K562 (cell line): Measurements from ENCODE around the gene KLHL12. TPM values are rescaled to one million over a fixed set of nuclear protein-coding genes. Genes with fewer than 3 reads are reported as not detected.

Experiments used
- ERF ChIP-seq: fragments of 450-650 bp; formaldehyde crosslinking; IDR thresholded peaks from 2 replicates; pipeline ENCODE4 v1.4.0; 2020; ENCODE audit warnings: mild to moderate bottlenecking, mixed read lengths
- HDAC2 ChIP-seq: fragments of 450-650 bp; IDR thresholded peaks from 2 replicates; pipeline ENCODE4 v1.6.1; 2016; ENCODE audit warnings: mild to moderate bottlenecking
- HNRNPUL1 ChIP-seq: fragments of 200-400 bp; formaldehyde crosslinking; IDR thresholded peaks from 2 replicates; pipeline ENCODE4 v1.6.1; 2017; ENCODE audit warnings: low read length
- MAFK ChIP-seq: IDR thresholded peaks from 2 replicates; pipeline ENCODE4 v1.6.1; 2011; ENCODE audit warnings: low read length, improper control_type of control experiment
- OTX1 ChIP-seq: fragments of 450-650 bp; formaldehyde crosslinking; IDR thresholded peaks from 2 replicates; pipeline ENCODE4 v1.4.0; 2022; ENCODE audit warnings: mild to moderate bottlenecking
- RFX5 ChIP-seq: IDR thresholded peaks from 2 replicates; pipeline ENCODE4 v1.6.1; 2011; ENCODE audit warnings: low read depth, mild to moderate bottlenecking, improper control_type of control experiment, low read length
- TAF9B ChIP-seq: fragments of 450-650 bp; IDR thresholded peaks from 2 replicates; pipeline ENCODE4 v1.6.1; 2018; ENCODE audit warnings: mild to moderate bottlenecking; ENCODE audit not compliant: partially characterized antibody
- ZFX ChIP-seq: sonication (generic); formaldehyde crosslinking; IDR thresholded peaks from 2 replicates; pipeline ENCODE4 v1.8.0; 2022; ENCODE audit warnings: mild to moderate bottlenecking, missing genetic modification reagents, moderate library complexity
- polyA plus RNA-seq, 8 experiments: library from polyadenylated mRNA; depleted of rRNA in 4 of 8; stranded (reverse) in 5 of 8; unstranded in 3 of 8; fragments of >200 nt; fragmentation: Nextera tagmentation in 2 of 8; fragmentation: Illumina TruSeq in 1 of 8; extraction: Ambion mirVana in 2 of 8; extraction: Trizol in 1 of 8; gene quantifications; 2 replicates each; pipeline versions ENCODE4 v1.2.1 to v1.2.3, GENCODE V29; 2011 to 2014; ENCODE audit warnings: inconsistent platforms in 1 of 8, missing spikeins in 1 of 8
- total RNA-seq, 7 experiments: library from RNA; depleted of rRNA in 6 of 7; stranded (reverse); fragments of >200 nt in 6 of 7; fragmentation: Illumina TruSeq in 2 of 7; extraction: Trizol in 2 of 7; gene quantifications; 2 replicates each; pipeline versions ENCODE4 v1.2.1 to v1.2.3, GENCODE V29; 2011 to 2021; ENCODE audit warnings: low replicate concordance in 1 of 7
- TF ChIP-seq, protein P1 (sequence below): fragments of 200-600 bp; sonication (generic); IDR thresholded peaks from one replicate; pipeline ENCODE4 v1.6.1; 2012; ENCODE audit warnings: mild to moderate bottlenecking, low read depth, low read length, inconsistent platforms
- TF ChIP-seq, protein P2 (sequence below): sonication (generic); formaldehyde crosslinking; IDR thresholded peaks from 2 replicates; pipeline ENCODE4 v1.8.0; 2022; ENCODE audit warnings: mild to moderate bottlenecking, missing genetic modification reagents, borderline replicate concordance
- TF ChIP-seq, protein P3 (sequence below): sonication (generic); formaldehyde crosslinking; IDR thresholded peaks from 2 replicates; pipeline ENCODE4 v1.8.1; 2023; ENCODE audit warnings: mild to moderate bottlenecking, missing genetic modification reagents

The KLHL12 gene
- total and polyA plus RNA-seq, 9 of the 15 experiments (the other 6 are each of a cell fraction or from before 2014, with no cell fraction given) = 23.1 to 85.1 (median 35.0) TPM

DNA sequence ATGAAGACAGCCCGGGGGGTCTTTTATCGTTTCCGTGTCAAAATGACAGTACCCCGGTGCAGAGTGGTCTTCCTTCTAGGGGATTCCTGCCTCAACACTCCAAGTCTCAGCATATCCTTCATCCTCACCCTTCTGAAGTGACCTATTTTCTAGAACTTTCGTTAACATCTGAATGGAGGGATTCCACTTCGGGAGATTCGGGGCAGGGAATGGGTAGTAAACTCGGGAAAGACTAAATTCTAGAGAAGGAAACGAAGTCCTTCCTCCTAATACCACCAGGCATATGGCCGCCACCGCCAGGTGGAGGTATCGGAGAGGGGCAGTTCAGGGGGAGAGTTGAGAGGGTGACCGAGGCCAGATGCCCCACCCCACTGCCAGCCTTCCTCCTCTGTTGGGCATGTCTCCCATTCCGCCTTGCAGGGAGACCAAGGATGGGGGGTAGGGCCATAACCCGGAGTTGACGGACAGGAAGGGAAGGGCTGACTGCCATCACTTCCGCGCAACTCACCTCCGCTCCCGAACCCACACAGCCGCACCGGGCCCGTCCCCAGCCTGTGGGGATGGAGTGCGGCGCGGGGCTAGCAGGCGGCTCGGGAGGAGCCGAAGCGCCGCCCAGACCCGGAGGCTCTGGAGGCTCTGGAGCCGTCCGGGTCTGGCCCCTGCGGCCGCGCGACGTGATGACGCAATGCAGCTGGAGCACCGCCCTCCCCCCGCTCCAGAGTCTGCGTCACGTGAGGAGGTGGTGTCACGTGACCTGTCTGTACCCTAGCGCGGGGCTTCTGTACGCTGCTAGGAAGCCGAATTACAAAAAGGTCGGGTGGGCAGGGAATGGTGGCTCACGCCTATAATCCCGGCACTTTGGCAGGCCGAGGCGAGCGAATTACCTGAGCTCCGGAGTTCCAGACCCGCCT lies at the start of gene KLHL12 (continued):
- TF ChIP-seq, protein P1, sequence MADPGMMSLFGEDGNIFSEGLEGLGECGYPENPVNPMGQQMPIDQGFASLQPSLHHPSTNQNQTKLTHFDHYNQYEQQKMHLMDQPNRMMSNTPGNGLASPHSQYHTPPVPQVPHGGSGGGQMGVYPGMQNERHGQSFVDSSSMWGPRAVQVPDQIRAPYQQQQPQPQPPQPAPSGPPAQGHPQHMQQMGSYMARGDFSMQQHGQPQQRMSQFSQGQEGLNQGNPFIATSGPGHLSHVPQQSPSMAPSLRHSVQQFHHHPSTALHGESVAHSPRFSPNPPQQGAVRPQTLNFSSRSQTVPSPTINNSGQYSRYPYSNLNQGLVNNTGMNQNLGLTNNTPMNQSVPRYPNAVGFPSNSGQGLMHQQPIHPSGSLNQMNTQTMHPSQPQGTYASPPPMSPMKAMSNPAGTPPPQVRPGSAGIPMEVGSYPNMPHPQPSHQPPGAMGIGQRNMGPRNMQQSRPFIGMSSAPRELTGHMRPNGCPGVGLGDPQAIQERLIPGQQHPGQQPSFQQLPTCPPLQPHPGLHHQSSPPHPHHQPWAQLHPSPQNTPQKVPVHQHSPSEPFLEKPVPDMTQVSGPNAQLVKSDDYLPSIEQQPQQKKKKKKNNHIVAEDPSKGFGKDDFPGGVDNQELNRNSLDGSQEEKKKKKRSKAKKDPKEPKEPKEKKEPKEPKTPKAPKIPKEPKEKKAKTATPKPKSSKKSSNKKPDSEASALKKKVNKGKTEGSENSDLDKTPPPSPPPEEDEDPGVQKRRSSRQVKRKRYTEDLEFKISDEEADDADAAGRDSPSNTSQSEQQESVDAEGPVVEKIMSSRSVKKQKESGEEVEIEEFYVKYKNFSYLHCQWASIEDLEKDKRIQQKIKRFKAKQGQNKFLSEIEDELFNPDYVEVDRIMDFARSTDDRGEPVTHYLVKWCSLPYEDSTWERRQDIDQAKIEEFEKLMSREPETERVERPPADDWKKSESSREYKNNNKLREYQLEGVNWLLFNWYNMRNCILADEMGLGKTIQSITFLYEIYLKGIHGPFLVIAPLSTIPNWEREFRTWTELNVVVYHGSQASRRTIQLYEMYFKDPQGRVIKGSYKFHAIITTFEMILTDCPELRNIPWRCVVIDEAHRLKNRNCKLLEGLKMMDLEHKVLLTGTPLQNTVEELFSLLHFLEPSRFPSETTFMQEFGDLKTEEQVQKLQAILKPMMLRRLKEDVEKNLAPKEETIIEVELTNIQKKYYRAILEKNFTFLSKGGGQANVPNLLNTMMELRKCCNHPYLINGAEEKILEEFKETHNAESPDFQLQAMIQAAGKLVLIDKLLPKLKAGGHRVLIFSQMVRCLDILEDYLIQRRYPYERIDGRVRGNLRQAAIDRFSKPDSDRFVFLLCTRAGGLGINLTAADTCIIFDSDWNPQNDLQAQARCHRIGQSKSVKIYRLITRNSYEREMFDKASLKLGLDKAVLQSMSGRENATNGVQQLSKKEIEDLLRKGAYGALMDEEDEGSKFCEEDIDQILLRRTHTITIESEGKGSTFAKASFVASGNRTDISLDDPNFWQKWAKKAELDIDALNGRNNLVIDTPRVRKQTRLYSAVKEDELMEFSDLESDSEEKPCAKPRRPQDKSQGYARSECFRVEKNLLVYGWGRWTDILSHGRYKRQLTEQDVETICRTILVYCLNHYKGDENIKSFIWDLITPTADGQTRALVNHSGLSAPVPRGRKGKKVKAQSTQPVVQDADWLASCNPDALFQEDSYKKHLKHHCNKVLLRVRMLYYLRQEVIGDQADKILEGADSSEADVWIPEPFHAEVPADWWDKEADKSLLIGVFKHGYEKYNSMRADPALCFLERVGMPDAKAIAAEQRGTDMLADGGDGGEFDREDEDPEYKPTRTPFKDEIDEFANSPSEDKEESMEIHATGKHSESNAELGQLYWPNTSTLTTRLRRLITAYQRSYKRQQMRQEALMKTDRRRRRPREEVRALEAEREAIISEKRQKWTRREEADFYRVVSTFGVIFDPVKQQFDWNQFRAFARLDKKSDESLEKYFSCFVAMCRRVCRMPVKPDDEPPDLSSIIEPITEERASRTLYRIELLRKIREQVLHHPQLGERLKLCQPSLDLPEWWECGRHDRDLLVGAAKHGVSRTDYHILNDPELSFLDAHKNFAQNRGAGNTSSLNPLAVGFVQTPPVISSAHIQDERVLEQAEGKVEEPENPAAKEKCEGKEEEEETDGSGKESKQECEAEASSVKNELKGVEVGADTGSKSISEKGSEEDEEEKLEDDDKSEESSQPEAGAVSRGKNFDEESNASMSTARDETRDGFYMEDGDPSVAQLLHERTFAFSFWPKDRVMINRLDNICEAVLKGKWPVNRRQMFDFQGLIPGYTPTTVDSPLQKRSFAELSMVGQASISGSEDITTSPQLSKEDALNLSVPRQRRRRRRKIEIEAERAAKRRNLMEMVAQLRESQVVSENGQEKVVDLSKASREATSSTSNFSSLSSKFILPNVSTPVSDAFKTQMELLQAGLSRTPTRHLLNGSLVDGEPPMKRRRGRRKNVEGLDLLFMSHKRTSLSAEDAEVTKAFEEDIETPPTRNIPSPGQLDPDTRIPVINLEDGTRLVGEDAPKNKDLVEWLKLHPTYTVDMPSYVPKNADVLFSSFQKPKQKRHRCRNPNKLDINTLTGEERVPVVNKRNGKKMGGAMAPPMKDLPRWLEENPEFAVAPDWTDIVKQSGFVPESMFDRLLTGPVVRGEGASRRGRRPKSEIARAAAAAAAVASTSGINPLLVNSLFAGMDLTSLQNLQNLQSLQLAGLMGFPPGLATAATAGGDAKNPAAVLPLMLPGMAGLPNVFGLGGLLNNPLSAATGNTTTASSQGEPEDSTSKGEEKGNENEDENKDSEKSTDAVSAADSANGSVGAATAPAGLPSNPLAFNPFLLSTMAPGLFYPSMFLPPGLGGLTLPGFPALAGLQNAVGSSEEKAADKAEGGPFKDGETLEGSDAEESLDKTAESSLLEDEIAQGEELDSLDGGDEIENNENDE = no peak
- TF ChIP-seq ERF (CRISPR knock-in tag) = peak; percentile 29
- TF ChIP-seq, protein P2, sequence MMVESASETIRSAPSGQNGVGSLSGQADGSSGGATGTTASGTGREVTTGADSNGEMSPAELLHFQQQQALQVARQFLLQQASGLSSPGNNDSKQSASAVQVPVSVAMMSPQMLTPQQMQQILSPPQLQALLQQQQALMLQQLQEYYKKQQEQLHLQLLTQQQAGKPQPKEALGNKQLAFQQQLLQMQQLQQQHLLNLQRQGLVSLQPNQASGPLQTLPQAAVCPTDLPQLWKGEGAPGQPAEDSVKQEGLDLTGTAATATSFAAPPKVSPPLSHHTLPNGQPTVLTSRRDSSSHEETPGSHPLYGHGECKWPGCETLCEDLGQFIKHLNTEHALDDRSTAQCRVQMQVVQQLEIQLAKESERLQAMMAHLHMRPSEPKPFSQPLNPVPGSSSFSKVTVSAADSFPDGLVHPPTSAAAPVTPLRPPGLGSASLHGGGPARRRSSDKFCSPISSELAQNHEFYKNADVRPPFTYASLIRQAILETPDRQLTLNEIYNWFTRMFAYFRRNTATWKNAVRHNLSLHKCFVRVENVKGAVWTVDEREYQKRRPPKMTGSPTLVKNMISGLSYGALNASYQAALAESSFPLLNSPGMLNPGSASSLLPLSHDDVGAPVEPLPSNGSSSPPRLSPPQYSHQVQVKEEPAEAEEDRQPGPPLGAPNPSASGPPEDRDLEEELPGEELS (CRISPR knock-in tag) = 0 out of 2 replicates have a peak, but pooled peaks have one; percentile 21
- TF ChIP-seq MAFK = no peak
- no peak for TF ChIP-seq HNRNPUL1
- no peak for TF ChIP-seq RFX5
- peak; percentile 86 for TF ChIP-seq TAF9B
- TF ChIP-seq HDAC2 = peak; percentile 84
- peak; percentile 86 for TF ChIP-seq ZFX (CRISPR knock-in tag)
- peak; percentile 66; the same call in 1 of the 2 replicates for TF ChIP-seq OTX1 (CRISPR knock-in tag)
- TF ChIP-seq, protein P3, sequence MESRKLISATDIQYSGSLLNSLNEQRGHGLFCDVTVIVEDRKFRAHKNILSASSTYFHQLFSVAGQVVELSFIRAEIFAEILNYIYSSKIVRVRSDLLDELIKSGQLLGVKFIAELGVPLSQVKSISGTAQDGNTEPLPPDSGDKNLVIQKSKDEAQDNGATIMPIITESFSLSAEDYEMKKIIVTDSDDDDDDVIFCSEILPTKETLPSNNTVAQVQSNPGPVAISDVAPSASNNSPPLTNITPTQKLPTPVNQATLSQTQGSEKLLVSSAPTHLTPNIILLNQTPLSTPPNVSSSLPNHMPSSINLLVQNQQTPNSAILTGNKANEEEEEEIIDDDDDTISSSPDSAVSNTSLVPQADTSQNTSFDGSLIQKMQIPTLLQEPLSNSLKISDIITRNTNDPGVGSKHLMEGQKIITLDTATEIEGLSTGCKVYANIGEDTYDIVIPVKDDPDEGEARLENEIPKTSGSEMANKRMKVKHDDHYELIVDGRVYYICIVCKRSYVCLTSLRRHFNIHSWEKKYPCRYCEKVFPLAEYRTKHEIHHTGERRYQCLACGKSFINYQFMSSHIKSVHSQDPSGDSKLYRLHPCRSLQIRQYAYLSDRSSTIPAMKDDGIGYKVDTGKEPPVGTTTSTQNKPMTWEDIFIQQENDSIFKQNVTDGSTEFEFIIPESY (CRISPR knock-in tag) = no peak; the same call in 1 of the 2 replicates
